KMS-11 (cell line): ENCODE data around the gene VWA3B.

Source experiments
- H2AFZ ChIP-seq: fragments of 200-600 bp; sonication (generic); 2 replicates; pipeline ENCODE4 v1.6.1; 2016; ENCODE audit warnings: antibody characterized with exemption, mixed run types, low read depth
- H3K27ac ChIP-seq: fragments of 200-600 bp; sonication (generic); 2 replicates; pipeline ENCODE4 v1.6.1; 2016; ENCODE audit warnings: mild to moderate bottlenecking, mixed run types
- H3K27me3 ChIP-seq: fragments of 200-600 bp; sonication (generic); 2 replicates; pipeline ENCODE4 v1.6.1; 2017; ENCODE audit warnings: mild to moderate bottlenecking, low read depth, mixed run types, moderate library complexity; ENCODE audit not compliant: insufficient read depth
- H3K36me3 ChIP-seq: fragments of 200-600 bp; sonication (generic); 2 replicates; pipeline ENCODE4 v1.6.1; 2017; ENCODE audit warnings: mild to moderate bottlenecking, mixed run types; ENCODE audit not compliant: insufficient read depth
- H3K4me1 ChIP-seq: fragments of 200-600 bp; sonication (generic); 2 replicates; pipeline ENCODE4 v1.6.1; 2016; ENCODE audit warnings: mild to moderate bottlenecking, low read depth, mixed run types; ENCODE audit not compliant: poor library complexity, severe bottlenecking
- H3K4me2 ChIP-seq: fragments of 200-600 bp; sonication (generic); 2 replicates; pipeline ENCODE4 v1.7.0; 2016; ENCODE audit warnings: mild to moderate bottlenecking, mixed run types
- H3K4me3 ChIP-seq: fragments of 200-600 bp; sonication (generic); IDR thresholded peaks from 2 replicates; pipeline ENCODE4 v1.6.1; 2017; ENCODE audit warnings: low read depth, low read length, mixed read lengths; ENCODE audit not compliant: insufficient read depth
- H3K79me2 ChIP-seq: fragments of 200-600 bp; sonication (generic); 2 replicates; pipeline ENCODE4 v1.6.1; 2016; ENCODE audit warnings: low read depth, mixed run types; ENCODE audit not compliant: insufficient read depth
- H3K9ac ChIP-seq: fragments of 200-600 bp; sonication (generic); 2 replicates; pipeline ENCODE4 v1.6.1; 2016; ENCODE audit warnings: mild to moderate bottlenecking, mixed run types
- H4K20me1 ChIP-seq: fragments of 200-600 bp; sonication (generic); 2 replicates; pipeline ENCODE4 v1.6.1; 2016; ENCODE audit warnings: mild to moderate bottlenecking, mixed run types; ENCODE audit not compliant: insufficient read depth
- CTCF ChIP-seq: fragments of 200-600 bp; sonication (generic); conservative IDR thresholded peaks from 2 replicates; pipeline ENCODE4 v1.6.1; 2017; ENCODE audit warnings: low read depth, mild to moderate bottlenecking, antibody characterized with exemption, low read length, moderate library complexity, mixed read lengths

Gene VWA3B

GRCh38 chr2:98332989-98333388 is 246.0 kb downstream of the VWA3B start:
- Histone ChIP-seq H3K9ac (no peak overlapping the region), H3K4me3 (no peak overlapping the region), H3K27ac (no peak overlapping the region), H2AFZ (no peak overlapping the region), H3K79me2 (no peaks in the 10 kb centered on the region), H3K27me3 (no peaks in the 10 kb centered on the region), H4K20me1 (no peaks in the 10 kb centered on the region), H3K36me3 (no peaks in the 10 kb centered on the region), H3K4me2 (no peak overlapping the region), H3K4me1 (no peaks in the 10 kb centered on the region)
- TF ChIP-seq CTCF = no peak

GRCh38 chr2:98333922-98334321 is 247.0 kb downstream of the VWA3B start:
- Histone ChIP-seq H2AFZ (no peak overlapping the region), H3K79me2 (no peaks in the 10 kb centered on the region), H3K4me1 (no peaks in the 10 kb centered on the region), H3K4me2 (no peak overlapping the region), H3K27ac (no peak overlapping the region), H4K20me1 (no peaks in the 10 kb centered on the region), H3K4me3 (no peak overlapping the region), H3K9ac (no peak overlapping the region), H3K36me3 (no peaks in the 10 kb centered on the region), H3K27me3 (no peaks in the 10 kb centered on the region)
- no peak for TF ChIP-seq CTCF

GRCh38 chr2:98334439-98335078 is 247.6 kb downstream of the VWA3B start:
- Histone ChIP-seq H3K36me3 (no peaks in the 10 kb centered on the region), H3K4me3 (no peak overlapping the region), H4K20me1 (no peaks in the 10 kb centered on the region), H3K4me2 (no peak overlapping the region), H3K79me2 (no peaks in the 10 kb centered on the region), H2AFZ (no peak overlapping the region), H3K4me1 (no peaks in the 10 kb centered on the region), H3K9ac (no peak overlapping the region), H3K27ac (no peak overlapping the region), H3K27me3 (no peaks in the 10 kb centered on the region)
- no peak for TF ChIP-seq CTCF

GRCh38 chr2:98335271-98335670 is 248.3 kb downstream of the VWA3B start:
- Histone ChIP-seq H3K4me3 (no peak overlapping the region), H3K36me3 (no peaks in the 10 kb centered on the region), H4K20me1 (no peaks in the 10 kb centered on the region), H3K79me2 (no peaks in the 10 kb centered on the region), H3K4me2 (no peak overlapping the region), H3K27me3 (no peaks in the 10 kb centered on the region), H2AFZ (no peak overlapping the region), H3K4me1 (no peaks in the 10 kb centered on the region), H3K27ac (no peak overlapping the region), H3K9ac (no peak overlapping the region)
- no peak for TF ChIP-seq CTCF
